GM21737 (cell line): ENCODE measurements around the gene PSEN1.

ENCODE experiments used
- ATAC-seq: cut with Tn5 transposase; IDR thresholded peaks from one replicate; pipeline ENCODE4 v1.9.1; 2021; ENCODE audit warnings: mild to moderate bottlenecking, moderate library complexity; ENCODE audit not compliant: unreplicated experiment

PSEN1 gene

DNA sequence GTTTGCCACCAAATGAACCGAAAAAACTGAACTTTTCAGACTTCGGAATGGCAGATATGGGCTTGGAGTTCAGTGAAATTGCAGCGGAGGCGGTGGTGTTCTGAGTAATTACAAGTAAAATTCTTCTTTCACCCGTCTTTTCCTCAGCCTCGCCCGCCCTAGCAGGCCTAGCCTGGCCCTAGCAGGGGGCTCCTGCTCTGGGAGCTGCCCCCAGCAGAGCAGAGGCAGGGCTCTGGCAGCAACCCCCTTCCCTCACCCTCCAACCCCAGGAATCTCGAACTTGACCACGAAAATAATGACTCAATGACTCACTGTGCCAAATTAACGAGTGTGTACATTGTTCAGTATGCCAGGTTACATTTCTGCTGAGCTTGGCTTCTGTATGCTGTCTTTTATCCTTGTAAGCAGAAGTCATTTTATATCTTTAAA lies 102.1 kb downstream of the PSEN1 start:
- ATAC-seq, result no peak

DNA sequence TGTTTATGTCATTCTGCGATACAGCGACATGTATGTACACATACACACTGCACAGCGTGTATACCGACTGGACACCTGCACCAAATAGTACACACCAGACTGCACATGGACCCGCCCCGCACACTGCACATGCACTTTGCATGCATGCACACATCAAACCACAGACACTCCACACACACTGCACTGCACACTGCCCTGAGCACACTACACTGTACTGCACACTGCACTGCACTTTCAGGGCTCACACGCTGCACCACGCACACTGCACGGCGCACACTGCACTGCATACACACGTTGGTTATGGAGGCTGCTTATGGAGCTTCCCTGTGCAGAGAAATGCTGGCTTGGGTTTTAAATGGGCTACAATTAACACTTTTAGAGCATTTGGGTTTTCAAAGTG lies 102.6 kb downstream of the PSEN1 start:
- no peak for ATAC-seq

DNA sequence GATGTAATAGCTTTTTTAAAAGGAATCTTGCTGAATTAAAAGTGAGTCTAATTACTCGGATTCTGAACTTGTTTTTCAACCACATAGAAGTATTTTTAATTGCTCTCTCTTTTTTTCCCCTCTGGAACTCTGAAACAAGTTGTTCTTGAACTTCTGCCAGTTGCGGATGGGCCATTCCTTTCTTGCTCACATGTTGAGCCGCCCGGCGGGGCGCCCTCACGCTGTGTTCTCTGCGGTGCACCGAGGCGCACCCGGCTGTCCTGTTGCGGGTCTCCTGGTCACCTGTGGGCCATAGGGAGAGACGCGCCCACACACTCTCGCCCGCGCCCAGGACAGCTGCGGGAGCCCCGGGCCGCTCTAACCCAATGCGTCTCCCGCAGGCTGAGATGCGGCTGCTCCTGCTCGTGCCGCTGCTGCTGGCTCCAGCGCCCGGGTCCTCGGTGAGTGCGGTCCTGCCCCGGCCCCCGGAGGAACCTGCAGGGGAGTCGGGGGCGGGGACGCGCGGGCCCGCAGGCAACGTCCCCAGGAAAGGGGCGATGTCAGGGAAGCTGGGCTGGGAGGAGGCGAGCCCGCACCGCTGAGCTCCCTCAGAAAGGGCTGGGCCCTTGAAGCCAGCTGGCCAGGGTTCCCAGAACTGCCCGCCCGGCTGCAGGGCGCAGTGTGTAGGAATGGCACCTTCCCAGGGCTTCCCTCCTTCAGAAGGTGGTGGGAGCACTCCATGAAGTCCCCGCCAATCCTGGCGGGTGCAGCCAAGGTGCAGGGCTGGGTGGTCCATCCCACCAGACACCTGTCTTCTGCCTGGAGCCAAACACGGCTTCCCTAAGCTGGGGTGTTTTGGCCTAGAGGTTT lies 103.3 kb downstream of the PSEN1 start:
- no peak for ATAC-seq

DNA sequence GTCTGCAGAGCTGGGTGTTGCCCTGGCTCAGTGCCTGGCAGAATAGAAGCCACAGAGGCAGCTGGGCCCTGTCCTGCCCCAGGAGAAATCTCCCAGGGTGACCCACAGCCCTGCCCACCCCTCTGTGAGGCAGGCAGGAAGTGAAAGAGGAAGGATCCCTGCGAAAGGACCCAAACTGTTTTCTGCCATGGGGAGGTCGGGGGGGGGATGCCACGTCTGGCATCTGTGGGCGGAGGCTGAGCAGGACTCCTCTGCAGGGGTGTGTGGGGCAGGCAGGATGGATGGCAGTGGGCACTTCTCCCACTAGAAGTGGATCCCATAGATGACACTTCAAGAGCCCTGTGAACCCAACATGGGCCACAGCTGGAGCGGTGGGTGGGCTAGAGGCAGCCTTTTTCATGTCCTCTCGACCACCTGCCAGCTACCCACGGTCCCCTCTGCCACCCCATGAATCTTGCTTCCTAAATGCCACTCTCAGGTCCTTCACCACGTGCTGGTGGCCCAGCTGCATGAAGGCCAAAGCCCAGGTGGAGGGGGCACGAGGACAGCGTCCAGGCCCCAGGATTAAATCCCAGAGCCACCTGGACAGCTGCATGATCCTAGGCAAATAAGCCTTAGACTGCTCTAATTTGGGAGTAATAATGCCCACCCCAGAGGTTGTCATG lies 104.6 kb downstream of the PSEN1 start:
- ATAC-seq, result no peak

DNA sequence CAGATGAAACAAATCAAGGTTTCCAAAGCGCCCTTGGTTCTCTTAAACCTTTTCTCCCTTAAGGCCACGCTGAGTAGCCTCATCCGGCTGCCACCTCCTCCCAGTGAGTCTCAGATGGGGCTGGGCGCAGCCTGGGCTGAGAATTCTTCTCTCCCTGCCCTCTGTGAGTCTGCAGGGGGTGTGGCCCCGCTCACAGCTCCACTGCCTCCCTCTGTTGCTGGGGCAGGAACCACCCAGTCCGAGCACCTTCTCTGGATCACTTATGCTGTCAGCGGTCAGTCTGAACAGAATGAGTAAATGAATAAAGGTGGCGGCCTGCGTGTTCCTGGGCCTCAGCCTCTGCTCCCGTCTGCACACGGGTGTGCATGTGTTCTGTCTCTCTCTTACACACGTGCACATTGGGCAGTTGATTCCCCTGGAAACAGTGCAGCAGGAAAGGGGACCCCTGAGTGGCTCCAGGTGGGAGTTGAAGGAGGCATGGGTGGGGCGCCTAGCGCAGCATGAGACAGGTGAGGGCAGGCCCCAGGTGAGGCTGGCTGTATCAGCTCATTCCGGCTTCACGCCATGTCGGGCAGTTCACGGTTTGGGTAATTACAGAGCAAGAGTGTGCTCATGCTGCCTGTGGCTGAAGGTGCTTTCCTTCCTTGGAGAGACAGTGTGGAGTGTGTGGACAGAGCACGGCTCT lies 105.3 kb downstream of the PSEN1 start:
- no peak for ATAC-seq

DNA sequence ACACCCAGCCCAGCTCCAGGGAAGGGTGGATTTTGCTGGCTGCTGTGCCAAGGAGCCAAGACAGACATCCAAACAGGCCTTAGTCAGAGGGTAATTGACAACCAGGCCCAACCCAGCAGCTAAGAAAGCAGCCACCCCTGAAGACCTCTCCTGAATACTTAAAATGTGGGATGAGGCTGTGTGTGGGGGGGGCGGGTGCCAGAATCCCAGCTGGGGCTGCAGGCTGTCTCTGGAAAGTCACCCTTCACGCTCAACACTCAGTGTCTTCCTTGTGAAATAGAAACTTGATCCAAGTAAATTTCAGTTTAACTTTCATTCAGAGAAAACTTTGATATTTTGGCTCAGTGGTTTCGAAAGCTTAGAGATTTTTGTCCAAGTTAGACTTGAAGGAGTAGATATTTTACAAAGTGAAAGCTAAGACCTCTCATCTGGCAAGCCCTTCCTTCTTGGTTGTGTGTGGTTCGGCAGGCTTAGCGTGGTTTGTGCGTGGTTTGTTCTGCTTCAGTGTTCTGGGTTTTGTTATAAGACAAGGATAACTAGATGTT lies 106.1 kb downstream of the PSEN1 start:
- no peak for ATAC-seq

- no peak for ATAC-seq
Measured at GRCh38 chr14:73243341-73243740, 107.0 kb downstream of the PSEN1 start.

GRCh38 chr14:73243748-73244147 lies 107.4 kb downstream of the PSEN1 start:
- ATAC-seq, result no peak

- ATAC-seq, result no peak
Measured at GRCh38 chr14:73244541-73245290, 108.4 kb downstream of the PSEN1 start.

- no peak for ATAC-seq
Measured at GRCh38 chr14:73245480-73246325, 109.4 kb downstream of the PSEN1 start.

- no peak for ATAC-seq
Measured at GRCh38 chr14:73246387-73247150, 110.3 kb downstream of the PSEN1 start.

- no peak for ATAC-seq
Measured at GRCh38 chr14:73248108-73248868, 112.0 kb downstream of the PSEN1 start.

DNA sequence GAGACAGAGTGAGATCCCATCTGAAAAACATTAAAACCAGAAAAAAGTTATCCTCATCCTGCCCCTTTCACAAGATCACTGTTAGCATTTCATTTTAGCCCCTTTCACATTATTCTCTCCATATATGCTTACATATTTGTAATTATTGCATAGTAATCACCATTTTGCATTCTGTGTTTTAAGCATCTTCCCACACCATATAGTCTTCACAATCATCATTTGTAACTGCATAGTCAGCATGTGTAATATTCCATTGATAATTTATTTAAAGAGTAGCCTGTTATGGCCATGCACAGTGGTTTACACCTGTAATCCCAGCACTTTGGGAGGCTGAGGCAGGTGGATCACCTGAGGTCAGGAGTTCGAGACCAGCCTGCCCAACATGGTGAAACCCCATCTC lies 112.8 kb downstream of the PSEN1 start:
- ATAC-seq, result no peak

DNA sequence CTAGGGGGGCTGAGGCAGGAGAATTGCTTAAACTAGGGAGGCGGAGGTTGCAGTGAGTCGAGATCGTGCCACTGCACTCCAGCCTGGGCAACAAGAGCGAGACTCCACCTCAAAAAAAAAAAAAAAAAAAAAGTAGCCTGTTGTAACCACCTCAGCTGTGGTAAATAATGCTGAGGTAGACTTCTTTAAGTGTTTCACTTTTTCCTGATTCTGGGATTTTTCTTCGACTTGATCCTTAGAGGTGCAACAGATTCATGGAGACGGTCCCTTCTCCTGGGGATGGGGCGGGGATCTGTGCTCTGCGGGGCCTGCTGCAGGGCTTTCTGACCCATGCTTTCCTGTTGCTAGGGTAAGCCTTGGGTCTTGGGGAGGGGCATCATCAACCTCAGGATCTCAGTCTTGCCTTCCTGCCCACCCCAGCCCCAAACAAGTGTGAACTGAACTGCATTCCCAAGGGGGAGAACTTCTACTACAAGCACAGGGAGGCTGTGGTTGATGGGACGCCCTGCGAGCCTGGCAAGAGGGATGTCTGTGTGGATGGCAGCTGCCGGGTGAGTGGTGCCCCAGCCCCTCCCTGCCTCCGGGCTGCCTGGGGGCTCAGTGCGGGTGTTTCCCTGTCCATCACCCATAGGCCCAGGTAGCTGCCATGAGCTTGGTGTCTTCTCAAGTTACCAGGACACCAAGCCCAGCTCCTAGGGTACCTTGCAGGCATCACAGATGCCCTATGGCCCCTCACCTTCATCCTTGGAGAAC lies 113.4 kb downstream of the PSEN1 start:
- no peak for ATAC-seq

- no peak for ATAC-seq
Measured at GRCh38 chr14:73250317-73250713, 114.0 kb downstream of the PSEN1 start.

GRCh38 chr14:73250781-73251500 lies 114.6 kb downstream of the PSEN1 start:
- no peak for ATAC-seq
